Measurements from ENCODE around the gene TNS4.

TNS4 gene

GRCh38 chr17:40520991-40521453 is 19.6 kb upstream of the TNS4 start:
- H3K4me3 ChIP-seq (ENCODE audit: low read length), result no peak overlapping the region
- no peak for DNase-seq (ENCODE audit: low read depth, low spot score)

GRCh38 chr17:40519089-40519775 is 17.8 kb upstream of the TNS4 start:
- no peak for DNase-seq (ENCODE audit: low read depth, low spot score)
- H3K4me3 ChIP-seq (ENCODE audit: low read length), result no peak overlapping the region

- no peak for DNase-seq (ENCODE audit: low read depth, low spot score)
- 0 out of 2 replicates have a peak overlapping the region, but pooled peaks have one; percentile 3 for H3K4me3 ChIP-seq (ENCODE audit: low read length)
Measured at GRCh38 chr17:40518401-40519088, 17.1 kb upstream of the TNS4 start.

GRCh38 chr17:40517981-40518380 is 16.6 kb upstream of the TNS4 start:
- no peak for DNase-seq (ENCODE audit: low read depth, low spot score)
- H3K4me3 ChIP-seq (ENCODE audit: low read length), result peak overlapping the region; percentile 3; the same call in 1 of the 2 replicates

- H3K4me3 ChIP-seq (ENCODE audit: low read length), result peak overlapping the region; percentile 48
- no peak for DNase-seq (ENCODE audit: low read depth, low spot score)
Measured at GRCh38 chr17:40517286-40517662, 15.9 kb upstream of the TNS4 start.

- peak; percentile 99 for DNase-seq (ENCODE audit: low read depth, low spot score)
- peak overlapping the region; percentile 48 for H3K4me3 ChIP-seq (ENCODE audit: low read length)
Measured at GRCh38 chr17:40516581-40517285, 15.3 kb upstream of the TNS4 start.

GRCh38 chr17:40515491-40516041 is 14.1 kb upstream of the TNS4 start:
- peak; percentile 62 for DNase-seq (ENCODE audit: low read depth, low spot score)
- peak overlapping the region; percentile 1; the same call in 1 of the 2 replicates for H3K4me3 ChIP-seq (ENCODE audit: low read length)

GRCh38 chr17:40515011-40515410 is 13.6 kb upstream of the TNS4 start:
- H3K4me3 ChIP-seq (ENCODE audit: low read length), result no peak overlapping the region
- DNase-seq (ENCODE audit: low read depth, low spot score), result no peak

- H3K4me3 ChIP-seq (ENCODE audit: low read length), result no peak overlapping the region
- DNase-seq (ENCODE audit: low read depth, low spot score), result no peak
Measured at GRCh38 chr17:40514013-40514875, 12.8 kb upstream of the TNS4 start.

- no peak for DNase-seq (ENCODE audit: low read depth, low spot score)
- no peak overlapping the region for H3K4me3 ChIP-seq (ENCODE audit: low read length)
Measured at GRCh38 chr17:40511667-40512220, 10.3 kb upstream of the TNS4 start.

GRCh38 chr17:40511136-40511535 is 9.7 kb upstream of the TNS4 start:
- H3K4me3 ChIP-seq (ENCODE audit: low read length), result no peak overlapping the region
- DNase-seq (ENCODE audit: low read depth, low spot score), result no peak

GRCh38 chr17:40510328-40510648 is 8.9 kb upstream of the TNS4 start:
- no peak for DNase-seq (ENCODE audit: low read depth, low spot score)
- H3K4me3 ChIP-seq (ENCODE audit: low read length), result no peak overlapping the region

- H3K4me3 ChIP-seq (ENCODE audit: low read length), result no peak overlapping the region
- DNase-seq (ENCODE audit: low read depth, low spot score), result no peak
Measured at GRCh38 chr17:40509626-40510327, 8.4 kb upstream of the TNS4 start.

- no peak overlapping the region for H3K4me3 ChIP-seq (ENCODE audit: low read length)
Measured at GRCh38 chr17:40506786-40507185, 5.4 kb upstream of the TNS4 start.

GRCh38 chr17:40503154-40503553 is 1.7 kb upstream of the TNS4 start:
- H3K4me3 ChIP-seq (ENCODE audit: low read length), result no peak overlapping the region
- DNase-seq (ENCODE audit: low read depth, low spot score), result no peak

More at GRCh38 chr17:40506786-40507185, 5.4 kb upstream of the TNS4 start:
- no peak for DNase-seq (ENCODE audit: low read depth, low spot score)

- no peak for DNase-seq (ENCODE audit: low read depth, low spot score)
- H3K4me3 ChIP-seq (ENCODE audit: low read length), result no peak overlapping the region
Measured at GRCh38 chr17:40502716-40503115, 1.3 kb upstream of the TNS4 start.

- no peak for DNase-seq (ENCODE audit: low read depth, low spot score)
- no peak overlapping the region for H3K4me3 ChIP-seq (ENCODE audit: low read length)
Measured at GRCh38 chr17:40500709-40501108, 714 bp downstream of the TNS4 start.

- DNase-seq (ENCODE audit: low read depth, low spot score), result no peak
- H3K4me3 ChIP-seq (ENCODE audit: low read length), result no peak overlapping the region
Measured at GRCh38 chr17:40500190-40500589, 1.2 kb downstream of the TNS4 start.

Measured in Jurkat, Clone E6-1 (cell line).